B cell (primary cell): Measurements from ENCODE around the gene ADSS1. TPM values are rescaled to one million over a fixed set of nuclear protein-coding genes. Genes with fewer than 3 reads are reported as not detected.

Experiments
- ATAC-seq: fragments of 200-7000 bp; cut with Tn5 transposase; one replicate; pipeline ENCODE4 v1.10.0; 2021; ENCODE audit warnings: low read depth, mild to moderate bottlenecking, moderate number of reproducible peaks, moderate library complexity
- CTCF ChIA-PET: fragments of 350-600 bp; sonication (Branson Sonifier 250); formaldehyde crosslinking; loops from one replicate; lab custom pipeline; 2021; ENCODE audit warnings: antibody characterized with exemption, inconsistent platforms; lab: Charles Lee
- POLR2A ChIA-PET: fragments of 350-600 bp; sonication (Branson Sonifier 250); formaldehyde crosslinking; loops from one replicate; lab custom pipeline; 2021; ENCODE audit warnings: antibody characterized with exemption; lab: Charles Lee
- DNase-seq: peaks from one replicate; pipeline ENCODE4 v3.0.0; 2013
- H2AFZ ChIP-seq: 2 replicates; pipeline ENCODE4 v1.6.1; 2012; ENCODE audit warnings: mild to moderate bottlenecking, low read depth, low read length; ENCODE audit not compliant: insufficient read depth, poor library complexity, severe bottlenecking
- H3K27ac ChIP-seq, 2 donors: 1 replicate in 1 of 2; 2 replicates in 1 of 2; pipeline ENCODE4 v1.5.1; 2012 to 2013; ENCODE audit warnings: low read length in 2 of 2, mild to moderate bottlenecking in 2 of 2, moderate library complexity in 1 of 2
- H3K27me3 ChIP-seq, 4 experiments: fragments of 200-600 bp in 1 of 4; sonication (generic) in 1 of 4; replicated peaks in 1 of 4; 1 replicate in 2 of 4; 2 replicates in 2 of 4; pipeline versions ENCODE4 v1.6.1 to v1.7.0; 2013 to 2016; ENCODE audit warnings: low read length in 3 of 4, mild to moderate bottlenecking in 2 of 4, mixed read lengths in 1 of 4, moderate library complexity in 1 of 4; ENCODE audit not compliant: insufficient read depth in 4 of 4, control insufficient read depth in 3 of 4; ENCODE audit errors: control extremely low read depth in 1 of 4
- H3K36me3 ChIP-seq, 2 experiments: replicated peaks in 1 of 2; 1 replicate in 1 of 2; 2 replicates in 1 of 2; pipeline versions ENCODE4 v1.6.1 to v1.7.1; 2013; ENCODE audit warnings: low read length in 1 of 2; ENCODE audit not compliant: insufficient read depth in 2 of 2, control insufficient read depth in 1 of 2; ENCODE audit errors: control extremely low read depth in 1 of 2, extremely low read depth in 1 of 2
- H3K4me1 ChIP-seq, 2 donors: fragments of 200-600 bp in 1 of 2; sonication (generic) in 1 of 2; 1 replicate in 1 of 2; 2 replicates in 1 of 2; pipeline versions ENCODE4 v1.5.1 to v1.6.1; 2013 to 2017; ENCODE audit warnings: low read length in 2 of 2; ENCODE audit not compliant: control insufficient read depth in 2 of 2, insufficient read depth in 2 of 2
- H3K4me2 ChIP-seq: replicated peaks from 2 replicates; pipeline ENCODE3; 2012; ENCODE audit warnings: mild to moderate bottlenecking, low read depth, low read length; ENCODE audit not compliant: poor library complexity, severe bottlenecking
- H3K4me3 ChIP-seq, 5 experiments: fragments of 200-600 bp in 1 of 5; sonication (generic) in 1 of 5; 1 replicate in 3 of 5; 2 replicates in 2 of 5; pipeline versions ENCODE4 v1.5.1 to v1.7.0; 2011 to 2016; ENCODE audit warnings: low read length in 4 of 5, mild to moderate bottlenecking in 4 of 5, low read depth in 2 of 5, control low read depth in 1 of 5, moderate library complexity in 1 of 5; ENCODE audit not compliant: insufficient read depth in 1 of 5; ENCODE audit errors: control extremely low read depth in 1 of 5, extremely low read depth in 1 of 5
- H3K79me2 ChIP-seq: fragments of 200-600 bp; sonication (generic); one replicate; pipeline ENCODE4 v1.6.0; 2016; ENCODE audit warnings: low read length; ENCODE audit not compliant: control insufficient read depth, insufficient read depth
- H3K9ac ChIP-seq: fragments of 200-600 bp; sonication (generic); 2 replicates; pipeline ENCODE4 v1.6.1; 2017; ENCODE audit warnings: mild to moderate bottlenecking, low read length, moderate library complexity
- H3K9me3 ChIP-seq, 3 donors: one replicate each; pipeline versions ENCODE4 v1.6.1 to v1.7.1; 2013; ENCODE audit warnings: low read length in 2 of 3; ENCODE audit not compliant: control insufficient read depth in 2 of 3, insufficient read depth in 1 of 3; ENCODE audit errors: control extremely low read depth in 1 of 3
- H4K20me1 ChIP-seq: 2 replicates; pipeline ENCODE4 v1.6.0; 2012; ENCODE audit warnings: mild to moderate bottlenecking, low read length; ENCODE audit not compliant: insufficient read depth, control insufficient read depth, poor library complexity, severe bottlenecking
- H3K27ac Mint-ChIP-seq: one replicate; pipeline ENCODE4 v1.8.0; 2021; ENCODE audit warnings: mixed read lengths
- H3K27me3 Mint-ChIP-seq: one replicate; pipeline ENCODE4 v1.8.0; 2021; ENCODE audit warnings: mixed read lengths
- H3K4me1 Mint-ChIP-seq: one replicate; pipeline ENCODE4 v1.8.0; 2021; ENCODE audit warnings: mixed read lengths
- H3K4me3 Mint-ChIP-seq: one replicate; pipeline ENCODE4 v1.8.0; 2021; ENCODE audit warnings: mixed read lengths
- H3K9me3 Mint-ChIP-seq: one replicate; pipeline ENCODE4 v1.8.0; 2022; ENCODE audit warnings: mixed read lengths; ENCODE audit not compliant: insufficient read depth
- CTCF ChIP-seq: fragments of 200-600 bp; IDR thresholded peaks from one replicate; pipeline ENCODE4 v1.8.0; 2022; ENCODE audit warnings: antibody characterized with exemption, mild to moderate bottlenecking
- EZH2 ChIP-seq: IDR thresholded peaks from 2 replicates; pipeline ENCODE4 v1.6.1; 2012; ENCODE audit warnings: borderline replicate concordance, low read depth, mild to moderate bottlenecking, moderate library complexity, low read length; ENCODE audit not compliant: insufficient read depth, poor library complexity, severe bottlenecking
- WGBS: methylation state at CpG from one replicate; pipeline ENCODE4 v1.1.5; 2013; ENCODE audit warnings: missing lambda C conversion rate; ENCODE audit not compliant: insufficient coverage; 5-methylcytosine and 5-hydroxymethylcytosine counted together
- intact Hi-C: fragments of 100-400 bp; cut with micrococcal nuclease; formaldehyde crosslinking; loops from one replicate; pipeline ENCODE4 v1.10.0; 2022
- polyA plus RNA-seq: library from polyadenylated mRNA; depleted of rRNA; stranded (reverse); fragments of >200 nt; gene quantifications from 2 replicates; pipeline ENCODE4 v1.2.3, GENCODE V29; 2012
- total RNA-seq, 2 donors: library from RNA; stranded (reverse); fragments of 120-200 nt in 1 of 2; gene quantifications; 1 replicate in 1 of 2; 2 replicates in 1 of 2; pipeline versions ENCODE4 v1.2.3 to v1.2.4, GENCODE V29; 2013 to 2022

The ADSS1 gene
- total and polyA plus RNA-seq, 2 donors (not counting 1 experiment from before 2014, with no cell fraction given): 0.33 to 1.7 TPM

- TF ChIP-seq EZH2: no peak
- Mint-ChIP-seq H3K4me1 (peaks cover 66% of the 10 kb centered on the region), H3K9me3 (no peaks in the 10 kb centered on the region), H3K27me3 (no peaks in the 10 kb centered on the region), H3K27ac (peak overlapping the region; percentile 74), H3K4me3 (peak overlapping the region; percentile 78)
- Histone ChIP-seq H3K4me1 (peaks cover 47 to 89% of the 10 kb centered on the region in 2 donors), H3K9ac (peak overlapping the region; percentile 87), H4K20me1 (peaks cover 61% of the 10 kb centered on the region), H3K4me3 (peak overlapping the region in 4 of 5 experiments; percentile 62 to 87 (median 76)), H2AFZ (no peak overlapping the region), H3K27ac (no peak overlapping the region), H3K36me3 (peaks cover 0 to 7% of the 10 kb centered on the region in 2 experiments), H3K4me2 (peak overlapping the region; percentile 87), H3K79me2 (peaks cover 64% of the 10 kb centered on the region), H3K9me3 (no peaks in the 10 kb centered on the region), H3K27me3 (no peaks in the 10 kb centered on the region)
- ATAC-seq (no peak), DNase-seq (no peak)
- CTCF ChIA-PET: interaction anchor here (0.5 to 2.0 kb wide), 8 partner anchors 10 to 78 kb away, joined by 3 to 8 read pairs (median 4); no protein-coding TSS in a partner anchor
- POLR2A ChIA-PET: no interaction called here
- WGBS: 92% methylated on average over 14 of the region's 16 CpGs
- intact Hi-C loops: no loop called here
Observed at GRCh38 chr14:104690861-104691455, 33.1 kb upstream of the ADSS1 start.

GRCh38 chr14:104691546-104692260 is 32.3 kb upstream of the ADSS1 start:
- H3K27ac ChIP-seq: no peak overlapping the region
- H3K27ac Mint-ChIP-seq: peak overlapping the region; percentile 74
- H3K4me1 Mint-ChIP-seq: peaks cover 61% of the 10 kb centered on the region
- H3K4me1 ChIP-seq: peaks cover 44 to 84% of the 10 kb centered on the region in 2 donors
- H2AFZ ChIP-seq: no peak overlapping the region
- H3K9me3 Mint-ChIP-seq: no peaks in the 10 kb centered on the region
- H3K9ac ChIP-seq: no peak overlapping the region
- H3K4me3 Mint-ChIP-seq: peak overlapping the region; percentile 78
- intact Hi-C loops: no loop called here
- H3K27me3 ChIP-seq: no peaks in the 10 kb centered on the region
- H3K4me3 ChIP-seq: no peak overlapping the region
- 95% methylated on average over 19 of the region's 19 CpGs for WGBS
- H3K4me2 ChIP-seq: peak overlapping the region; percentile 87
- H3K9me3 ChIP-seq: no peaks in the 10 kb centered on the region
- no peaks in the 10 kb centered on the region for H3K27me3 Mint-ChIP-seq
- peaks cover 0 to 13% of the 10 kb centered on the region in 2 experiments for H3K36me3 ChIP-seq
- ATAC-seq (no peak), DNase-seq (no peak)
- H4K20me1 ChIP-seq: peaks cover 66% of the 10 kb centered on the region
- ChIA-PET POLR2A (no interaction called here), CTCF (interaction anchor here (1.1 to 1.7 kb wide), 3 partner anchors 33 to 77 kb away, joined by 3 to 8 read pairs (median 4); no protein-coding TSS in a partner anchor)
- peaks cover 68% of the 10 kb centered on the region for H3K79me2 ChIP-seq
- TF ChIP-seq CTCF: no peak
- TF ChIP-seq EZH2: no peak
